HepG2 (cell line): ENCODE data around the gene DHRS1. TPM values are rescaled to one million over a fixed set of nuclear protein-coding genes. Genes with fewer than 3 reads are reported as not detected.

ENCODE experiments used
- CBFB ChIP-seq: sonication (generic); formaldehyde crosslinking; IDR thresholded peaks from 2 replicates; pipeline ENCODE4 v1.4.0; 2020; ENCODE audit warnings: missing genetic modification reagents
- HDAC2 ChIP-seq: sonication (generic); formaldehyde crosslinking; IDR thresholded peaks from 2 replicates; pipeline ENCODE4 v1.4.0; 2020; ENCODE audit warnings: missing genetic modification reagents
- HNF4G ChIP-seq, 2 experiments: sonication (generic) in 1 of 2; formaldehyde crosslinking in 1 of 2; IDR thresholded peaks; 2 replicates each; pipeline versions ENCODE4 v1.4.0 to v1.6.1; 2011 to 2020; ENCODE audit warnings: borderline replicate concordance in 2 of 2, low read depth in 2 of 2, mild to moderate bottlenecking in 2 of 2, low read length in 1 of 2, missing genetic modification reagents in 1 of 2, moderate library complexity in 1 of 2
- NFKBIZ ChIP-seq: IDR thresholded peaks from 2 replicates; pipeline ENCODE4 v1.6.1; 2018; ENCODE audit warnings: missing genetic modification reagents, missing compliant biosample characterization
- SIX1 ChIP-seq: sonication (generic); formaldehyde crosslinking; IDR thresholded peaks from 2 replicates; pipeline ENCODE4 v1.4.0; 2020; ENCODE audit warnings: missing genetic modification reagents, borderline replicate concordance
- TMF1 ChIP-seq: sonication (generic); formaldehyde crosslinking; IDR thresholded peaks from 2 replicates; pipeline ENCODE4 v1.8.1; 2022; ENCODE audit warnings: low read depth, missing genetic modification reagents
- ZNF142 ChIP-seq: sonication (generic); formaldehyde crosslinking; IDR thresholded peaks from 2 replicates; pipeline ENCODE4 v1.4.0; 2020; ENCODE audit warnings: missing genetic modification reagents
- ZNF441 ChIP-seq: sonication (generic); formaldehyde crosslinking; IDR thresholded peaks from 2 replicates; pipeline ENCODE4 v1.7.0; 2021; ENCODE audit warnings: missing genetic modification reagents, borderline replicate concordance
- ZNF574 ChIP-seq: sonication (generic); formaldehyde crosslinking; IDR thresholded peaks from 2 replicates; pipeline ENCODE4 v1.4.0; 2020; ENCODE audit warnings: missing genetic modification reagents
- ZNF83 ChIP-seq: sonication (generic); formaldehyde crosslinking; IDR thresholded peaks from 2 replicates; pipeline ENCODE4 v1.4.0; 2020; ENCODE audit warnings: missing genetic modification reagents, mild to moderate bottlenecking, borderline replicate concordance
- polyA plus RNA-seq, 8 experiments: library from polyadenylated mRNA; depleted of rRNA in 3 of 8; stranded (reverse) in 7 of 8; unstranded in 1 of 8; fragments of >200 nt; fragmentation: Illumina TruSeq in 4 of 8; extraction: Trizol in 4 of 8; gene quantifications; 2 replicates each; pipeline versions ENCODE4 v1.2.1 to v1.2.3, GENCODE V29; 2011 to 2016; ENCODE audit warnings: low read depth in 4 of 8, missing spikeins in 1 of 8, mixed read lengths in 1 of 8; ENCODE audit not compliant: insufficient read depth in 1 of 8
- total RNA-seq, 5 experiments: library from RNA; depleted of rRNA; stranded (reverse); fragments of >200 nt; fragmentation: Illumina TruSeq; extraction: Trizol; gene quantifications; 2 replicates each; pipeline ENCODE4 v1.2.3, GENCODE V29; 2016; ENCODE audit warnings: low read depth in 1 of 5
- TF ChIP-seq, protein P1 (sequence below): sonication (generic); formaldehyde crosslinking; IDR thresholded peaks from 2 replicates; pipeline ENCODE4 v1.5.0; 2020; ENCODE audit warnings: mild to moderate bottlenecking, missing genetic modification reagents, borderline replicate concordance
- TF ChIP-seq, protein P2 (sequence below): IDR thresholded peaks from 2 replicates; pipeline ENCODE4 v1.6.1; 2016; ENCODE audit warnings: mild to moderate bottlenecking

The DHRS1 gene
- total and polyA plus RNA-seq, 2 of the 13 experiments (the other 11 are each of a cell fraction or from before 2014, with no cell fraction given): 49.8 to 60.8 TPM

DNA sequence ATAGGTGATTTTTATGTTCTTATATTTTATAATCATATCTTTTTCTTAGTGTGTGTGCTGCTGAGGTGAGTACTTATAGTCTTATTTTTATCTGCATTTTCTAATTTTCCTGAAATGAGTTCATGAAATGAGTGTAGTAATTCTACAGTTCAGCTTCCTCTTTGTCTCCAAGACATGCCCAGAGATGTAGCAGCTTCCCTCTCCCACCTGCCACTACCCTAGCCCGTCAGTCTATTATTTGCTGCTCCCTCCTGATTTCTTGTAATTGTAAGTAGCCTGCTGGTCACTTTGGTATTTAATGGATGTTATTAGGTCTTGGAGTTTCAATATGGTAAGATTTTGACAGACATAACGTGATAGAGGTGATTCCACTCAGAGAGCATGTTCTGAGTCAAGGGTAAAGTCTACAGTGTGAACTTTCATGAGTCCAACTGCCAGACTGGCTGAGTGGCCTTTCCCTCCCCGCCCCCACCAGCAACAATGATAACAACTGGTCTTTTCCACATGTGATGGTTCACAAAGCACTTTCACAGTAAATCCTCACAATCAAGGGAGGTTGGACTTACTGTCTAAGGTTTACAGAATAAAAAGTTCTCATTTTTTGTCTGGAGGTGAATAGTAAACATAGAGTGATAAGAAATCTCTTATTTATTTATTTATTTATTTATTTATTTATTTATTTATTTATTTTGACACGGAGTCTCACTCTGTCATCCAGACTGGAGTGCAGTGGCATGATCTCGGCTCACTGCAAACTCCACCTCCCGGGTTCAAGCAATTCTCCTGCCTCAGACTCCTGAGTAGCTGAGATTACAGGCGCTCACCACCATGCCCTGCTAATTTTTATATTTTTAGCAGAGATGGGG lies 44.4 kb upstream of the DHRS1 start (continued):
- no peak for TF ChIP-seq ZNF142 (CRISPR knock-in tag)
- 0 out of 2 replicates have a peak, but pooled peaks have one; percentile 56 for TF ChIP-seq ZNF441
- TF ChIP-seq, protein P1, sequence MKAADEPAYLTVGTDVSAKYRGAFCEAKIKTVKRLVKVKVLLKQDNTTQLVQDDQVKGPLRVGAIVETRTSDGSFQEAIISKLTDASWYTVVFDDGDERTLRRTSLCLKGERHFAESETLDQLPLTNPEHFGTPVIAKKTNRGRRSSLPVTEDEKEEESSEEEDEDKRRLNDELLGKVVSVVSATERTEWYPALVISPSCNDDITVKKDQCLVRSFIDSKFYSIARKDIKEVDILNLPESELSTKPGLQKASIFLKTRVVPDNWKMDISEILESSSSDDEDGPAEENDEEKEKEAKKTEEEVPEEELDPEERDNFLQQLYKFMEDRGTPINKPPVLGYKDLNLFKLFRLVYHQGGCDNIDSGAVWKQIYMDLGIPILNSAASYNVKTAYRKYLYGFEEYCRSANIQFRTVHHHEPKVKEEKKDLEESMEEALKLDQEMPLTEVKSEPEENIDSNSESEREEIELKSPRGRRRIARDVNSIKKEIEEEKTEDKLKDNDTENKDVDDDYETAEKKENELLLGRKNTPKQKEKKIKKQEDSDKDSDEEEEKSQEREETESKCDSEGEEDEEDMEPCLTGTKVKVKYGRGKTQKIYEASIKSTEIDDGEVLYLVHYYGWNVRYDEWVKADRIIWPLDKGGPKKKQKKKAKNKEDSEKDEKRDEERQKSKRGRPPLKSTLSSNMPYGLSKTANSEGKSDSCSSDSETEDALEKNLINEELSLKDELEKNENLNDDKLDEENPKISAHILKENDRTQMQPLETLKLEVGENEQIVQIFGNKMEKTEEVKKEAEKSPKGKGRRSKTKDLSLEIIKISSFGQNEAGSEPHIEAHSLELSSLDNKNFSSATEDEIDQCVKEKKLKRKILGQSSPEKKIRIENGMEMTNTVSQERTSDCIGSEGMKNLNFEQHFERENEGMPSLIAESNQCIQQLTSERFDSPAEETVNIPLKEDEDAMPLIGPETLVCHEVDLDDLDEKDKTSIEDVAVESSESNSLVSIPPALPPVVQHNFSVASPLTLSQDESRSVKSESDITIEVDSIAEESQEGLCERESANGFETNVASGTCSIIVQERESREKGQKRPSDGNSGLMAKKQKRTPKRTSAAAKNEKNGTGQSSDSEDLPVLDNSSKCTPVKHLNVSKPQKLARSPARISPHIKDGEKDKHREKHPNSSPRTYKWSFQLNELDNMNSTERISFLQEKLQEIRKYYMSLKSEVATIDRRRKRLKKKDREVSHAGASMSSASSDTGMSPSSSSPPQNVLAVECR (CRISPR knock-in tag): peak; percentile 40; the same call in 1 of the 2 replicates
- TF ChIP-seq, protein P2, sequence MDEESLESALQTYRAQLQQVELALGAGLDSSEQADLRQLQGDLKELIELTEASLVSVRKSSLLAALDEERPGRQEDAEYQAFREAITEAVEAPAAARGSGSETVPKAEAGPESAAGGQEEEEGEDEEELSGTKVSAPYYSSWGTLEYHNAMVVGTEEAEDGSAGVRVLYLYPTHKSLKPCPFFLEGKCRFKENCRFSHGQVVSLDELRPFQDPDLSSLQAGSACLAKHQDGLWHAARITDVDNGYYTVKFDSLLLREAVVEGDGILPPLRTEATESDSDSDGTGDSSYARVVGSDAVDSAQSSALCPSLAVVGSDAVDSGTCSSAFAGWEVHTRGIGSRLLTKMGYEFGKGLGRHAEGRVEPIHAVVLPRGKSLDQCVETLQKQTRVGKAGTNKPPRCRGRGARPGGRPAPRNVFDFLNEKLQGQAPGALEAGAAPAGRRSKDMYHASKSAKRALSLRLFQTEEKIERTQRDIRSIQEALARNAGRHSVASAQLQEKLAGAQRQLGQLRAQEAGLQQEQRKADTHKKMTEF (CRISPR knock-in tag): 0 out of 2 replicates have a peak, but pooled peaks have one; percentile 39
- no peak for TF ChIP-seq SIX1
- peak; percentile 78 for TF ChIP-seq HNF4G (IDR thresholded peaks at IDR 0.05; ENCODE audit: borderline replicate concordance, low read depth, low read length)
- peak; percentile 63; the same call in 1 of the 2 replicates for TF ChIP-seq HNF4G (CRISPR knock-in tag; IDR thresholded peaks at IDR 0.05; ENCODE audit: borderline replicate concordance, low read depth)
- no peak for TF ChIP-seq CBFB (CRISPR knock-in tag)
- no peak for TF ChIP-seq ZNF574
- no peak for TF ChIP-seq ZNF83
- TF ChIP-seq HDAC2: peak; percentile 32; the same call in 1 of the 2 replicates
- no peak for TF ChIP-seq NFKBIZ
- TF ChIP-seq TMF1 (CRISPR knock-in tag): no peak; the same call in 1 of the 2 replicates
